NOMO-1 (cell line): ENCODE data around the gene ZNF70.

Experiments
- DNase-seq, 2 experiments: peaks; one replicate each; lab custom pipeline; 2025; ENCODE audit not compliant: unreplicated experiment in 2 of 2; lab: John Stamatoyannopoulos, UW

ZNF70 gene

GRCh38 chr22:23695571-23696325 lies 55.2 kb downstream of the ZNF70 start:
- no peak for DNase-seq

- no peak for DNase-seq
These were observed 55.8 kb downstream of the ZNF70 start for GRCh38 chr22:23695141-23695540.

- DNase-seq = no peak
These were observed 56.8 kb downstream of the ZNF70 start for GRCh38 chr22:23693979-23694680.

- DNase-seq = no peak
These were observed 58.2 kb downstream of the ZNF70 start for GRCh38 chr22:23692598-23693291.

- DNase-seq = no peak
These were observed 59.0 kb downstream of the ZNF70 start for GRCh38 chr22:23691748-23692423.

GRCh38 chr22:23690713-23691112 lies 60.2 kb downstream of the ZNF70 start, which contains the start of gene RGL4:
Gene RGL4 (plus strand): TSS chr22:23691013. CDS start chr22:23692031, 1,018 bp downstream.
- no peak for DNase-seq

GRCh38 chr22:23689414-23689813 lies 61.5 kb downstream of the ZNF70 start:
- no peak for DNase-seq
